Measurements from ENCODE around the gene FRMPD4. TPM values are rescaled to one million over a fixed set of nuclear protein-coding genes. Genes with fewer than 3 reads are reported as not detected.

Gene FRMPD4
- total and polyA plus RNA-seq, 2 donors from 2014 or later = not detected

DNA sequence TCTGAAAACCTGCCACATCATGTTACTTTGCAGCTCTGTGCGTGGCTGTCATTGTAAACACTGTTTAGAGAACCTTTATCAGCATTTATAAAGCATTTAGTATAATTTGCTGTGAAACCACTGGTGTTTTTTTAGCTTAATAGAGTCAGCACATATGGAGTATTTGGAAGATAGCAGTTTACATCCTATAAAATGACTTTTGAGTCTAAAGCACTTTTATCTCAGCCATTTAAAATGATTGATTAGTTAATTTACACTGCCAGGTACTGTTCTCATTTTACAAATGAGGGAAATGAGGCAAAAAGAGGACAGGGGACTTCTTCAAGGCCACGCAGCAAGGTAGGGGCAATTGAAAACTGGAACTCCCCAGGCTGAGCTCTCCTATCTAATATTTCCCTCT, 181.7 kb downstream of the FRMPD4 start:
- Histone ChIP-seq H3K27ac (ENCODE audit: low read depth in 2 of 2, low read length in 2 of 2) (no peak overlapping the region), H3K4me1 (ENCODE audit: control insufficient read depth in 2 of 3, insufficient read depth in 2 of 3, low read depth in 1 of 3, low read length in 3 of 3) (no peaks in the 10 kb centered on the region), H3K9me3 (ENCODE audit: control insufficient read depth in 2 of 3, insufficient read depth in 1 of 3, low read length in 3 of 3) (no peaks in the 10 kb centered on the region), H3K9ac (ENCODE audit: low read length in 3 of 3) (no peak overlapping the region), H3K36me3 (ENCODE audit: control insufficient read depth in 2 of 3, insufficient read depth in 3 of 3, low read length in 3 of 3) (no peaks in the 10 kb centered on the region), H3K4me3 (ENCODE audit: low read length in 3 of 3) (no peak overlapping the region), H3K27me3 (ENCODE audit: control insufficient read depth, insufficient read depth, low read length) (no peaks in the 10 kb centered on the region)
- TF ChIP-seq, protein P1, sequence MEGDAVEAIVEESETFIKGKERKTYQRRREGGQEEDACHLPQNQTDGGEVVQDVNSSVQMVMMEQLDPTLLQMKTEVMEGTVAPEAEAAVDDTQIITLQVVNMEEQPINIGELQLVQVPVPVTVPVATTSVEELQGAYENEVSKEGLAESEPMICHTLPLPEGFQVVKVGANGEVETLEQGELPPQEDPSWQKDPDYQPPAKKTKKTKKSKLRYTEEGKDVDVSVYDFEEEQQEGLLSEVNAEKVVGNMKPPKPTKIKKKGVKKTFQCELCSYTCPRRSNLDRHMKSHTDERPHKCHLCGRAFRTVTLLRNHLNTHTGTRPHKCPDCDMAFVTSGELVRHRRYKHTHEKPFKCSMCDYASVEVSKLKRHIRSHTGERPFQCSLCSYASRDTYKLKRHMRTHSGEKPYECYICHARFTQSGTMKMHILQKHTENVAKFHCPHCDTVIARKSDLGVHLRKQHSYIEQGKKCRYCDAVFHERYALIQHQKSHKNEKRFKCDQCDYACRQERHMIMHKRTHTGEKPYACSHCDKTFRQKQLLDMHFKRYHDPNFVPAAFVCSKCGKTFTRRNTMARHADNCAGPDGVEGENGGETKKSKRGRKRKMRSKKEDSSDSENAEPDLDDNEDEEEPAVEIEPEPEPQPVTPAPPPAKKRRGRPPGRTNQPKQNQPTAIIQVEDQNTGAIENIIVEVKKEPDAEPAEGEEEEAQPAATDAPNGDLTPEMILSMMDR (IDR thresholded peaks at IDR 0.05; ENCODE audit: borderline replicate concordance, extremely low read depth, insufficient read depth) = no peak
- DNase-seq (no peak), FAIRE-seq (no peak)
- intact Hi-C loops (cut with DNase I) = no loop called here

- Histone ChIP-seq H3K27ac (ENCODE audit: low read depth in 2 of 2, low read length in 2 of 2) (no peak overlapping the region), H3K4me1 (ENCODE audit: control insufficient read depth in 2 of 3, insufficient read depth in 2 of 3, low read depth in 1 of 3, low read length in 3 of 3) (no peaks in the 10 kb centered on the region), H3K36me3 (ENCODE audit: control insufficient read depth in 2 of 3, insufficient read depth in 3 of 3, low read length in 3 of 3) (no peaks in the 10 kb centered on the region), H3K9me3 (ENCODE audit: control insufficient read depth in 2 of 3, insufficient read depth in 1 of 3, low read length in 3 of 3) (no peaks in the 10 kb centered on the region), H3K27me3 (ENCODE audit: control insufficient read depth, insufficient read depth, low read length) (no peaks in the 10 kb centered on the region), H3K4me3 (ENCODE audit: low read length in 3 of 3) (no peak overlapping the region), H3K9ac (ENCODE audit: low read length in 3 of 3) (no peak overlapping the region)
- TF ChIP-seq, protein P1 (IDR thresholded peaks at IDR 0.05; ENCODE audit: borderline replicate concordance, extremely low read depth, insufficient read depth) = no peak
- DNase-seq (no peak), FAIRE-seq (no peak)
- intact Hi-C loops (cut with DNase I) = no loop called here
These were observed 183.8 kb downstream of the FRMPD4 start for GRCh38 chrX:12322031-12322430.

GRCh38 chrX:12325171-12325570, 186.9 kb downstream of the FRMPD4 start:
- no peaks in the 10 kb centered on the region for H3K27me3 ChIP-seq (ENCODE audit: control insufficient read depth, insufficient read depth, low read length)
- no peaks in the 10 kb centered on the region for H3K9me3 ChIP-seq (ENCODE audit: control insufficient read depth in 2 of 3, insufficient read depth in 1 of 3, low read length in 3 of 3)
- H3K9ac ChIP-seq (ENCODE audit: low read length in 3 of 3) = no peak overlapping the region
- intact Hi-C loops (cut with DNase I) = no loop called here
- no peaks in the 10 kb centered on the region for H3K36me3 ChIP-seq (ENCODE audit: control insufficient read depth in 2 of 3, insufficient read depth in 3 of 3, low read length in 3 of 3)
- no peak overlapping the region for H3K27ac ChIP-seq (ENCODE audit: low read depth in 2 of 2, low read length in 2 of 2)
- FAIRE-seq (no peak), DNase-seq (no peak)
- TF ChIP-seq, protein P1 (IDR thresholded peaks at IDR 0.05; ENCODE audit: borderline replicate concordance, extremely low read depth, insufficient read depth) = no peak
- H3K4me1 ChIP-seq (ENCODE audit: control insufficient read depth in 2 of 3, insufficient read depth in 2 of 3, low read depth in 1 of 3, low read length in 3 of 3) = no peaks in the 10 kb centered on the region
- H3K4me3 ChIP-seq (ENCODE audit: low read length in 3 of 3) = no peak overlapping the region

- no peak overlapping the region for H3K9ac ChIP-seq (ENCODE audit: low read length in 3 of 3)
- no peaks in the 10 kb centered on the region for H3K9me3 ChIP-seq (ENCODE audit: control insufficient read depth in 2 of 3, insufficient read depth in 1 of 3, low read length in 3 of 3)
- TF ChIP-seq, protein P1 (IDR thresholded peaks at IDR 0.05; ENCODE audit: borderline replicate concordance, extremely low read depth, insufficient read depth) = no peak
- H3K27me3 ChIP-seq (ENCODE audit: control insufficient read depth, insufficient read depth, low read length) = no peaks in the 10 kb centered on the region
- DNase-seq (no peak), FAIRE-seq (no peak)
- H3K4me3 ChIP-seq (ENCODE audit: low read length in 3 of 3) = no peak overlapping the region
- H3K36me3 ChIP-seq (ENCODE audit: control insufficient read depth in 2 of 3, insufficient read depth in 3 of 3, low read length in 3 of 3) = no peaks in the 10 kb centered on the region
- no peak overlapping the region for H3K27ac ChIP-seq (ENCODE audit: low read depth in 2 of 2, low read length in 2 of 2)
- intact Hi-C loops (cut with DNase I) = no loop called here
- no peaks in the 10 kb centered on the region for H3K4me1 ChIP-seq (ENCODE audit: control insufficient read depth in 2 of 3, insufficient read depth in 2 of 3, low read depth in 1 of 3, low read length in 3 of 3)
These were observed 189.6 kb downstream of the FRMPD4 start for GRCh38 chrX:12327836-12328235.
